ENCODE data around the gene C6orf163. TPM values are rescaled to one million over a fixed set of nuclear protein-coding genes. Genes with fewer than 3 reads are reported as not detected.

C6orf163 gene
- total RNA-seq, 2 donors from 2014 or later = 4.7 to 4.9 TPM

- H3K9me3 ChIP-seq = no peaks in the 10 kb centered on the region
- no peaks in the 10 kb centered on the region for H3K27me3 ChIP-seq (replicated peaks; ENCODE audit: insufficient read depth)
- no peak overlapping the region for H3K27ac ChIP-seq
- ATAC-seq (ENCODE audit: insufficient number of reproducible peaks, low FRiP score, low read depth) (no peak), DNase-seq (ENCODE audit: low spot score) (no peak)
- TF ChIP-seq, protein P1, sequence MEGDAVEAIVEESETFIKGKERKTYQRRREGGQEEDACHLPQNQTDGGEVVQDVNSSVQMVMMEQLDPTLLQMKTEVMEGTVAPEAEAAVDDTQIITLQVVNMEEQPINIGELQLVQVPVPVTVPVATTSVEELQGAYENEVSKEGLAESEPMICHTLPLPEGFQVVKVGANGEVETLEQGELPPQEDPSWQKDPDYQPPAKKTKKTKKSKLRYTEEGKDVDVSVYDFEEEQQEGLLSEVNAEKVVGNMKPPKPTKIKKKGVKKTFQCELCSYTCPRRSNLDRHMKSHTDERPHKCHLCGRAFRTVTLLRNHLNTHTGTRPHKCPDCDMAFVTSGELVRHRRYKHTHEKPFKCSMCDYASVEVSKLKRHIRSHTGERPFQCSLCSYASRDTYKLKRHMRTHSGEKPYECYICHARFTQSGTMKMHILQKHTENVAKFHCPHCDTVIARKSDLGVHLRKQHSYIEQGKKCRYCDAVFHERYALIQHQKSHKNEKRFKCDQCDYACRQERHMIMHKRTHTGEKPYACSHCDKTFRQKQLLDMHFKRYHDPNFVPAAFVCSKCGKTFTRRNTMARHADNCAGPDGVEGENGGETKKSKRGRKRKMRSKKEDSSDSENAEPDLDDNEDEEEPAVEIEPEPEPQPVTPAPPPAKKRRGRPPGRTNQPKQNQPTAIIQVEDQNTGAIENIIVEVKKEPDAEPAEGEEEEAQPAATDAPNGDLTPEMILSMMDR (IDR thresholded peaks at IDR 0.05) = no peak
- H3K4me1 ChIP-seq (ENCODE audit: control insufficient read depth in 1 of 2, low read depth in 2 of 2) = no peaks in the 10 kb centered on the region
- H3K36me3 ChIP-seq = no peaks in the 10 kb centered on the region
- no peak overlapping the region for H3K4me3 ChIP-seq
These were observed 7.0 kb downstream of the C6orf163 start for GRCh38 chr6:87351583-87351982.

DNA sequence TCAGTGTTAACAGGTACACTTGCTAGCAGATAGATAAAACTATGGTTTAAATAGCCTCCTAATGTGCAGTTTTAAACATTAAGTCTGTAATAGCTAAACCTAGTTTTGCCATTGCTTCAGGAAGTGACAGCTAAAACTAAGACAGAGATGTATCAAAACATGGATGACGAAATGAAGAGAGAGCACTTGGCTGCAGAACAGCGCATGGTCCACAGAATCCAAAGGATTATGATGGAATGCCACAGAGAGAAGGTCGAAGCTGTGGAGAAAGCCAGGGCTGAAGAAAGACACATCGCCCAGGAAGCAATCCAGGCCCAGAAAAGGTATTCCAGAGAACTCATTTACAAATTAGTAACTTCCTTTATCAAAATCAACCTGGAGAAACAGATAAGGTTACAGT is 11.6 kb downstream of the C6orf163 start:
- DNase-seq (ENCODE audit: low spot score) = no peak
- no peak overlapping the region for H3K27ac ChIP-seq
- no peak for ATAC-seq (ENCODE audit: insufficient number of reproducible peaks, low FRiP score, low read depth)
- H3K27me3 ChIP-seq (replicated peaks; ENCODE audit: insufficient read depth) = no peaks in the 10 kb centered on the region
- TF ChIP-seq, protein P1 (IDR thresholded peaks at IDR 0.05) = no peak
- H3K36me3 ChIP-seq = no peaks in the 10 kb centered on the region
- no peak overlapping the region for H3K4me3 ChIP-seq
- no peaks in the 10 kb centered on the region for H3K4me1 ChIP-seq (ENCODE audit: control insufficient read depth in 1 of 2, low read depth in 2 of 2)
- no peaks in the 10 kb centered on the region for H3K9me3 ChIP-seq

DNA sequence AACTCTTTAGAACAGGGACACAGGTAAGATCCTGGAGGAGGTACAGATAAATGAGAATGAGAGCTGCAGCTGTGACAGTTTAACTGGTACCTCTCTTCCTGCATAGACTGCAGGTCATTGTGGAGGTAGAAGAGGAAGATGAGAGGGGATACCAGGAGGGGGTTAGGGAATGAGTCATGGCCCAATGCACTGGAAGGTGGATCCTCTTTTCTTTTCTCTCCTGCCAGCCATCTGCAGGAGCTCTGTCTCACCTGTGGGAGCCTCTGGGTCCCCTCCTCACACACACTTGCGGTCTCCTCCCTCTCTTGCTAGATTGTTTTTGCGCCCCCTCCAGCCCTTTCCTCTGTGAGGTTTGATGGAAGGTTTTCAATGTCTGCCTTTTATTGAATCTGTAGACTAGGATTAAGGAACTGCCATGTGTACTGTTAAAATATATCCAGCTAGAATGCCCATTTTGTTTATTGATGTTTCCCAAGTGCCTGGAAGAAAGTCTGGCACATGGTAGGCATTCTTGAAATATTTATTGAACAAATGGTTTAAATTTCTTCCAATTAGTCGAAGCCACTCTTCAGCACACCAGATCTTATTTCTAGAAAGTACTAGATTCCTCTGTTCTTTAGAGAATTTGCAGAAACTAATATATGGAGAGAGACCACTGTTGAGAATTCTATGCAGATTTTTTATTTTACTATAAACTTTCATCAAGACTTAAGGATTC is 13.0 kb downstream of the C6orf163 start:
- ATAC-seq (ENCODE audit: insufficient number of reproducible peaks, low FRiP score, low read depth) (no peak), DNase-seq (ENCODE audit: low spot score) (no peak)
- no peaks in the 10 kb centered on the region for H3K36me3 ChIP-seq
- no peaks in the 10 kb centered on the region for H3K9me3 ChIP-seq
- TF ChIP-seq, protein P1 (IDR thresholded peaks at IDR 0.05) = no peak
- H3K4me3 ChIP-seq = no peak overlapping the region
- H3K27me3 ChIP-seq (replicated peaks; ENCODE audit: insufficient read depth) = no peaks in the 10 kb centered on the region
- H3K27ac ChIP-seq = no peak overlapping the region
- H3K4me1 ChIP-seq (ENCODE audit: control insufficient read depth in 1 of 2, low read depth in 2 of 2) = no peaks in the 10 kb centered on the region

GRCh38 chr6:87364602-87365252 is 20.1 kb downstream of the C6orf163 start:
- no peak for ATAC-seq (ENCODE audit: insufficient number of reproducible peaks, low FRiP score, low read depth)
- no peak overlapping the region for H3K27ac ChIP-seq
- H3K4me3 ChIP-seq = no peak overlapping the region
- no peak for DNase-seq (ENCODE audit: low spot score)
- no peaks in the 10 kb centered on the region for H3K36me3 ChIP-seq
- TF ChIP-seq, protein P1 (IDR thresholded peaks at IDR 0.05) = no peak
- no peaks in the 10 kb centered on the region for H3K27me3 ChIP-seq (replicated peaks; ENCODE audit: insufficient read depth)
- no peaks in the 10 kb centered on the region for H3K9me3 ChIP-seq
- H3K4me1 ChIP-seq (ENCODE audit: control insufficient read depth in 1 of 2, low read depth in 2 of 2) = no peaks in the 10 kb centered on the region

GRCh38 chr6:87366072-87366827 is 21.6 kb downstream of the C6orf163 start:
- no peaks in the 10 kb centered on the region for H3K27me3 ChIP-seq (replicated peaks; ENCODE audit: insufficient read depth)
- TF ChIP-seq, protein P1 (IDR thresholded peaks at IDR 0.05) = no peak
- no peaks in the 10 kb centered on the region for H3K4me1 ChIP-seq (ENCODE audit: control insufficient read depth in 1 of 2, low read depth in 2 of 2)
- no peaks in the 10 kb centered on the region for H3K9me3 ChIP-seq
- DNase-seq (ENCODE audit: low spot score) = no peak
- no peaks in the 10 kb centered on the region for H3K36me3 ChIP-seq
- no peak overlapping the region for H3K27ac ChIP-seq
- no peak for ATAC-seq (ENCODE audit: insufficient number of reproducible peaks, low FRiP score, low read depth)
- H3K4me3 ChIP-seq = no peak overlapping the region
